NCI-H1417 treated with DMSO at 0.1 percent for 48 hours (cell line): Measurements from ENCODE around the gene PROSER2.

ENCODE experiments used
- DNase-seq: peaks from one replicate; lab custom pipeline; 2025; lab: John Stamatoyannopoulos, UW

PROSER2 gene

GRCh38 chr10:11823122-11823988 is at the start of gene PROSER2:
Gene PROSER2, plus strand, starts transcription at chr10:11823356. Its CDS starts 28,722 bp downstream, at chr10:11852078.
- no peak for DNase-seq

GRCh38 chr10:11773761-11774441 is 49.3 kb upstream of the PROSER2 start:
- no peak for DNase-seq

GRCh38 chr10:11775412-11775811 is 47.7 kb upstream of the PROSER2 start:
- no peak for DNase-seq

- DNase-seq = no peak
These were observed 47.1 kb upstream of the PROSER2 start for GRCh38 chr10:11776080-11776479.

GRCh38 chr10:11781114-11781513 is 42.0 kb upstream of the PROSER2 start:
- no peak for DNase-seq

- no peak for DNase-seq
These were observed 40.2 kb upstream of the PROSER2 start for GRCh38 chr10:11782793-11783557.

GRCh38 chr10:11783558-11783865 is 39.6 kb upstream of the PROSER2 start:
- DNase-seq = no peak

GRCh38 chr10:11787374-11787773 is 35.8 kb upstream of the PROSER2 start:
- no peak for DNase-seq

- no peak for DNase-seq
These were observed 35.3 kb upstream of the PROSER2 start for GRCh38 chr10:11787846-11788245.

GRCh38 chr10:11789306-11789705 is 33.9 kb upstream of the PROSER2 start:
- no peak for DNase-seq

- DNase-seq = no peak
These were observed 33.2 kb upstream of the PROSER2 start for GRCh38 chr10:11789956-11790355.

GRCh38 chr10:11793762-11794479 is 29.2 kb upstream of the PROSER2 start:
- DNase-seq = no peak

- DNase-seq = no peak
These were observed 28.6 kb upstream of the PROSER2 start for GRCh38 chr10:11794566-11794965.

GRCh38 chr10:11795101-11795920 is 27.8 kb upstream of the PROSER2 start:
- no peak for DNase-seq

GRCh38 chr10:11796474-11796873 is 26.7 kb upstream of the PROSER2 start:
- DNase-seq = no peak

- DNase-seq = no peak
These were observed 25.9 kb upstream of the PROSER2 start for GRCh38 chr10:11797281-11797680.

GRCh38 chr10:11797847-11798633 is 25.1 kb upstream of the PROSER2 start:
- no peak for DNase-seq

- no peak for DNase-seq
These were observed 24.1 kb upstream of the PROSER2 start for GRCh38 chr10:11798845-11799735.

- no peak for DNase-seq
These were observed 23.4 kb upstream of the PROSER2 start for GRCh38 chr10:11799736-11800080.
